HG03060 (cell line): ENCODE results near the gene INPP5K.
"Not testable (repeated sequence)": the region's sequence is repeated elsewhere in the genome, so short reads cannot be mapped to it uniquely, and the experiment has no call there.

ENCODE experiments used
- ATAC-seq: cut with Tn5 transposase; IDR thresholded peaks from one replicate; pipeline ENCODE4 v1.9.1; 2021; ENCODE audit warnings: low read depth, moderate number of reproducible peaks; ENCODE audit not compliant: unreplicated experiment

The INPP5K gene

GRCh38 chr17:1508709-1509108 lies 7.7 kb downstream of the INPP5K start:
- not testable (repeated sequence) for ATAC-seq

DNA sequence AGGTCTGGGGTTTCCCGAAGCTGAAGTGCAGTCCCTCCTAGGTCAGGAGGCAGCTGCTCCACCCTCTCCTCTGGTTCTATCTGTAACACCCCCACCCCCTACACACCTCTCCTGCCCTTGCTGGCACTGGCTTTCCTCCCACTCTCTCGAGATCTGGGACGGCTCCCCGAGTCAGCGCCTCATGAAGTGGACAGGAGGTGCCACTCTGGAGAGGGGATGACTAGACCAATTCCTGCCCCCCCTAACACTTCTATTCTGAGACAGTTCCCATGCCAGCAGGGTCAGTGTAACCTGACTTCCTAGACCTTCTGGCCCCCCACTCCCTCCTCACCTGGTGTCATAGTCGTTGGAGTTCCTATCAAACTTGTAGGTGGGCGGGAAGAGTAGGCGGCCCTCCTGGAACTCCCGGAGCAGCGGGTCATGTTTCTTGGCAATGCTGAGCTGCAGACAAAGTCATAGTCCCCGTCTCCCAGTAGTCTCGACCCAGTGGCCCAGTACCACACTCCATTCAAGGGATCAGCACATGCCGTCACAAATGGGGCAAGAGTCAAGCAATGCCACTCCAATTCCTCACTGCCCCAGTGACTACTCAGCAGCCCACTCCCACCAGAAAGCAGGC lies 9.7 kb downstream of the INPP5K start:
- no peak for ATAC-seq

DNA sequence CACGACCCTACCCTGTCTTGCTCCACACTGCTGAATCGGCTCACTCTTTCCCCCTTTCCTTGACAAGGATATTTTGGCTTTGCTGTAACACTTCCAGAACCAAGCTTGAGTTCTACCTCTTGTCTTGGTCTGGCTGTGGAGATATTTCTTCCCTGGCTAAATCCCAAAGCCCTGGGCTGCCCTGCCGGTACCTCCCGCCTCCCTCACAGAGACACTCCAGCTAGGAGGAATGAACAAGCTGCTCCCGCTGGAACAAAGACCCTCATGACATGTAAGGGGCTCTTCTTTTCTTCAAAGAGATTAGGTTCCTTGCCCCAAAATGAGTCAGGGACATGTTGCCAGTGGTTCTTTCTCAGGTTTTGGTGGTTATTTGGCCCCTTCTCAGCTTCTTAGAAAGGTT lies 10.8 kb downstream of the INPP5K start:
- ATAC-seq, result no peak

DNA sequence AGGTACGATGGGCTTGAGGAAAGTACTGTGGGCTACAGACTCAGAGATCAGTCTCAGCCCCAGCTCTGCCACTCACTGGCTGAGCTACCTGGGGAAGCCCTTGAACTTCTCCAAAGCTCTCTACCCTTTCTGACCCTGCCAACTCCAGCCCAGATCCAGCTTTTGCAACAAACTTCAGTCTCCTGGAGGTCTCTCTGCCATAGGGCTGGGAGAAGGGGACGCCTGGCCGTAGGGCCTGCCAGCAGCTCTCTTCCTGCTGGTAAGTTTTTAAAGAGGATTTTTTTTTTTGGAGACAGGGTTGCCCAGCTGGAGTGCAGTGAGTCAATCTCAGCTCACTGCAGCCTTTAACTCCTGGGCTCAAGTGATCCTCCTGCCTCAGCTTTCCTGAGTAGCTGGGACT lies 11.5 kb downstream of the INPP5K start:
- ATAC-seq, result no peak

GRCh38 chr17:1503699-1504098 lies 12.7 kb downstream of the INPP5K start:
- ATAC-seq, result no peak

DNA sequence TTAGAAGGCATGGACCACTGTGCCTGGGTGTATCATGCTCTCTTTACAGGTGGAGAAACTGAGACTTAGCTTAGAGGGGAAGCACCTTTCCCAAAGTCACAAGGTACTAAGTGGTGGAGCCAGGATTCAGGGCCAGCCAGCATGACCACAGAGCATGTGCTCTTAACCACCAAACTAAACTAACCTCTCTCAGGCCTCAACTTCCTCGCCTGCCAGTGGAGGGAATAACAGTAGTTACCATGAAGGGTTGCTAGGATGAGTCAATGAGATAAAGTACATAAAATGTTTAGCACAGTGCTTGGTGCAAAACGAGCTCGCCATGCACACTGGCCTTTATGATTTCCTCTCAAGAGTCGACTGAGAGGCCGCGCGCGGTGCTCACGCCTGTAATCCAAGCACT lies 17.5 kb downstream of the INPP5K start:
- ATAC-seq, result no peak

GRCh38 chr17:1498233-1498632 lies 18.2 kb downstream of the INPP5K start:
- no peak for ATAC-seq

DNA sequence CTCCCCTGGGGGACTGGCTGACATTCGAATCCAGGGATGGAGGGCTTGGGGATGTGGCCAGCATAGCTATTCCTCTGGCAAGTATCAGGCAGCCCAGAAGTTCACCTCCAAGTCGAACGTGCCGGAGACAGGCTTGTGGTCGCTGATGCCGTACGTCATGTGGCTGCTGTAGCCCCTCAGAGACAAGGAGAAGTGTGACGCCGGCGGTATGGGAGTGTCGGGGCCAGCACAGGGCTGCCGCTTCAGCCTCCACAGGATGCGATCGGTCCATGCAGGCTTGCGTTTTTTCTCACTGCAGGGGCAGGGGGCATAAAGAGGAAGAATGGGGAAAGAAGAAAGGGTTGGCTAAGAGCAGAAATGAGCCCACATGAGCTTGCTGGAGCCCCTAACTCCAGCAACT lies 18.6 kb downstream of the INPP5K start:
- ATAC-seq, result no peak

- no peak for ATAC-seq
These were observed 19.5 kb downstream of the INPP5K start for GRCh38 chr17:1496869-1497268.

GRCh38 chr17:1495265-1495989 lies 21.0 kb downstream of the INPP5K start:
- no peak for ATAC-seq

DNA sequence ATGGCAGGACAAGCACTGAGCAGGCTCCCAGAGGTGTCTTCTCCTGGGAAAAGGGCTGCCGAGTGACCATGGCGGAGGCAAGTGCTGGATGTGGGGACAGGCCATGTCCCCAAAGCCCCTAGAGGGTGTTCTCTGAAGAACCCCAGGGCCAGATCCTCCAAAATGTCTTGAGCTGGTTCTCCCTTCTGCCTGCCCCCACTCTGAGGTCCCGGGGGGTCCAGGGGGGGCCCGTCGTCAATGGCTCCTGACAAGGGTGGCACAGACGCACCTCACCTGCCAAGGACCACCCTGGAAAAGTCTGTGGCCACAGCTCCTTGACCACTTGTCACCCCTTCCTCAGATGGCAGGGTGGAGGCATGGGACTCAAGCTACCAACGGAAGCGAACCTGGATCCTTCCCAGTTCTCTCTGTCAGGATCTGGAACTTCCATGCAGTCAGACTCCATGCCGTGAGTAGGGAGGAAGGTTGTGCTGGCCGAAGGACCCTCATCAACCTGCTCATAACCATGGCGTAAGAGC lies 21.6 kb downstream of the INPP5K start:
- no peak for ATAC-seq

- ATAC-seq, result no peak
These were observed 22.2 kb downstream of the INPP5K start for GRCh38 chr17:1494203-1494602.

DNA sequence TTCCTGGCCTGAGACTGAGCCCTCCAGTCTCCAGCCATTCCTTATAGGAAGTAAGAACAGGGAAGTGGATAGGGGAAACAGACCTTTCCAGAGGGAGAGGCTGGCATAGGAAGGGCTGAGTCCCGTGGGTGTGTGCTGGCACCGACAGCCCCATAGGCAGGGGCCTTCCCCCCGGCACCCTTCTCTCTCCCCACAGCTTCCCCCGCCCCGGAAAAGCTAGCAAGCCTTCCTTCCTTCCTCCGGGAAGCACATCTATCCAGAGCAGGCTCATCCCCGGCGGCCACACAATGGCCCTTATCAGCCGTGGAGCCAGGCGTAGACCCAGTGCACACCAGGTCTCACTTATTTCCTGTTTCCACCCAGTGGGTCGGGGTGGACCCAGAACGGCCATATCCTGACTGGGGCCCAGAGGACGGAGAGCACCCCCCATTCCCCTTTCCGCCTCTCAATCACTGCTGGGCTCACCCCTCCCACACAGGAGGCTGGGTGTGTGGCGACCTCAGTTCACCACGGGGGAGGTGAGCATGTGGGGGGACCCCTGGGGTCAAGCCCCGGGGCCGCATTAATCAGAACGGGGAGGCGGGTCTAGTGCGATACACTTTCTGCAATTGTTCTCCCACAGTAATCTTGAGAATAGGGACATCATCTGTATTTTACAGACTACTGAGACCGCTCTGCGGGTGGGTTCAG lies 23.0 kb downstream of the INPP5K start:
- ATAC-seq, result no peak

- no peak for ATAC-seq
These were observed 23.9 kb downstream of the INPP5K start, which contains the start of gene MYO1C for GRCh38 chr17:1492249-1493206. TSS of gene MYO1C (minus strand) at chr17:1492686. CDS start at chr17:1492487, 199 bp downstream.

DNA sequence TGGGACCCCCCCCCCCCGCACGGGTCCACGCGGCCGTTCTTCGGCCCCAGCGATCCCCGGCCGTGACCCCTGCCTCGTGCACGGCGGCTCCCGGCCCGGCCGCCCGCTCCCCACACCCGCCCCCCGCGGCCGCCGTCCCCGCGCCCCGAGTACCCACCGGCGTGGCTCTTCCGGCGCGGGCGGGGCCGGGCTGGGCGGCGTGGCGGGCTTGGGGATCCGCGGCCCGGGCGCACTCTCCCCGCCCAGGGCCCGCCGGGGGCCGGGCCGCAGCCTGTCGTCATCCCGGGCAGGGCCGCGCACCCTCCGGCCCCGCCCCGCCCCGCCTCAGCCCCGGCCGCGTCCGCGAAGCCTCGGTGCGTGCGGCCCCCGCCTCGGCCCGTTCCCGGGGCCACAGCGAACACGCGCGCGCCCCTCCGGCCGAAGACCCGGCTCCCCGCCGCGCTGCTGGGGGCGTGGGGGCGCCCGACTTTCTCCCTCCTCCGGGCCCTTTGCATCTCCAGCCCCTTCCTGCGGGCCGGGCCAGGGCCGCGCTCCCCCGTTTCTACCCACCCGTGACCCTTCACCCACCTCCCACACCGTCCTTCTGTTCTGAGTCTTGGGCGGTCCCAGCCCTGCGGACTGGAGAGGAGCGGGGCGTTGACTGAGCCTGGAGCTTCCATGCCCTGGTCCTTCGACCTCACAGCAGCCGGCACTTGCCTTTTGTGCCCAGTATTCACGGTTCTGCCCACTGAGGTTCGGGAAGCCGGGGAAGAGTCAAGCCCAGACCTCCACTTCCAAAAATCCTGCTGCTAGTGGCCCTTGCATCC lies 24.8 kb downstream of the INPP5K start:
- ATAC-seq, result no peak

DNA sequence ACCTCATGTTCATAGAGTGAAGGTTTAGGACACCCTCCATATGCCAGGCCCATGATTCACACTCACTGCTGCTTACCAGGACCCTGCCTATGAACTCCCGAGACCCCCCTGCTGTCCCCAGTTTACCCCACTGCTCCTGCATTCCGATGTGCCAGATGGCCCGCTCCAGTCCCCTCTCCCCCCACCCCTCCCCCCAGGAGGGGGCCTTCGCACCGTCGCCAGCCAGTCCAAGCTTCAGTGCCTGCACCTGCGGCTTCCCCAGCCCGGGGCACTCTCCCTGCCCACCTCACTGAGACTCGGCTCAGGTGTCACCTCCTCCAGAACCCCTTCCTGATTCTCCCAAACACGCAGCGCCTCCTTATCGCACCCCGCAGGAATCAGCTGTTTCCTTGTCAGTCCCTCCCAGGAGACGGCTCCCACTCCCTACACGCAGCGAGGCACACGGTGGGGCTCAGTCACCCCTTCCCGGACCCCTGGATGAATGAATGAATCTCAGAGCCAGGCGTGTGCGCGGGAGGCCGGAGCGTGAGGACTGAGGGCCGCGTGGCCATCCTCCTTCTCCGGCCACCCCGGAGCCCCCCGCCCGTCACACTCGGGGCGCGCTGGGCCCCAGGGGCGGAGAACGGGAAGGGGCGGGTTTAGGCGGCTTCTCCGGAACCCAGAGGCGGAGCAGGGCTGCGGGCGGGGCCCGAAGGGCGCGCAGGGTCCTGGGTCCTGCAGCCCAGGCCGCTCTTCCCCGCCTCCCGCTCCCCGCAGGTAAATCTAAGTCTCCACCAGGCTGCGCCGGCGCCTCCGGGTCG lies 25.6 kb downstream of the INPP5K start:
- no peak for ATAC-seq

DNA sequence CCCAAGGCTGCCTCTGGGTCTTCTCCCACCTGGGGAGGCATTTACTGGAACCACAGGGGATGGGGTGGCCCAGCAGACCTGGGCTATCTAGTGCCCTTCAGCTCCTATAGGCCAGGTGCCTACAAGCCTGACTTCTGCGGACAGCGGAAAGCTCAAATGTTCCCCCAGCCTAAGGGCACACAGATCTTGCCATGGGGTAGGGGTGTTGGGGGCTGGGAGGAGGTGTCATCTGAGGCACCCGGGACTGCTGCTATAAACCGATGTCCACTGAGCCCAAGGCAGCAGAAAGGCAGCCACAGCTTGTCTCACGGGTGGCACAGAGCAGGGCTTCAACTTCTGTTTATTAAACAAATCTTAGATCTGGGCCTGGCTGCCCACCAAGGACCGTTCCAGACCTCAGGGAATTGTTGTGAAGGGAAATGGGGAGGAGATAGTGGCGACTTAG lies 27.6 kb downstream of the INPP5K start:
- ATAC-seq, result no peak

GRCh38 chr17:1487939-1488825 lies 28.2 kb downstream of the INPP5K start:
- no peak for ATAC-seq
